K562 (cell line): ENCODE data around the gene TMEM92. TPM values are rescaled to one million over a fixed set of nuclear protein-coding genes. Genes with fewer than 3 reads are reported as not detected.
A peak's percentile ranks its signal among the peaks of the same experiment; 100 is the strongest.

Source experiments
- ATAC-seq: fragments of 200-7000 bp; cut with Tn5 transposase; 3 replicates; pipeline ENCODE4 v1.9.1; 2020; ENCODE audit warnings: moderate library complexity
- BruUV-seq: library from RNA; stranded (reverse); fragments of 400-500 nt; replicated peaks from 2 replicates; lab custom pipeline; 2021; lab: Mats Ljungman, UMichigan
- CTCF ChIA-PET: fragments of 300-600 bp; formaldehyde crosslinking; extraction: SDS; loops from one replicate; lab custom pipeline; 2021; ENCODE audit warnings: low intra/inter-chr PET ratio; lab: Yijun Ruan, JAX
- POLR2A ChIA-PET: fragments of 300-600, 350-650 bp; sonication (Branson Sonifier 250); formaldehyde crosslinking; extraction: SDS; loops from one replicate; lab custom pipeline; 2021; ENCODE audit warnings: antibody characterized with exemption, inconsistent platforms; lab: Yijun Ruan, JAX
- DNase-seq, 4 experiments: peaks; one replicate each; pipeline versions ENCODE4 v3.0.0 to v3.0.0-alpha.2; 2011 to 2018; ENCODE audit warnings: low spot score in 3 of 4, mixed read lengths in 3 of 4; ENCODE audit errors: extremely low read depth in 1 of 4
- FAIRE-seq: peaks from 2 replicates; lab custom pipeline; 2011; peaks lifted over from hg19 to GRCh38; lab: Jason Lieb, UNC
- H2AFZ ChIP-seq: 2 replicates; pipeline ENCODE4 v1.6.0; 2011; ENCODE audit warnings: low read depth, low read length, control low read depth, inconsistent platforms
- H3K27ac ChIP-seq: fragments of 200-600 bp; 3 replicates; pipeline ENCODE4 v1.8.0; 2011; ENCODE audit warnings: low read depth, mild to moderate bottlenecking, control low read depth, inconsistent platforms, low read length, moderate library complexity, mixed read lengths; ENCODE audit errors: extremely low read depth
- H3K27me3 ChIP-seq, 2 experiments: fragments of 300-600 bp in 1 of 2; 2 replicates in 1 of 2; 3 replicates in 1 of 2; pipeline versions ENCODE4 v1.6.0 to v1.8.0; 2011; ENCODE audit warnings: inconsistent platforms in 2 of 2, low read length in 2 of 2, mild to moderate bottlenecking in 1 of 2, mixed read lengths in 1 of 2, moderate library complexity in 1 of 2; ENCODE audit not compliant: control insufficient read depth in 2 of 2, insufficient read depth in 2 of 2
- H3K36me3 ChIP-seq: fragments of 300-600 bp; 3 replicates; pipeline ENCODE4 v1.8.0; 2011; ENCODE audit warnings: mild to moderate bottlenecking, low read length, inconsistent platforms; ENCODE audit not compliant: control insufficient read depth, insufficient read depth
- H3K4me1 ChIP-seq, 2 experiments: fragments of 200-600 bp in 1 of 2; replicated peaks in 1 of 2; 2 replicates in 1 of 2; 3 replicates in 1 of 2; pipeline versions ENCODE4 v1.5.1 to v1.8.0; 2011; ENCODE audit warnings: inconsistent platforms in 2 of 2, low read length in 2 of 2, mild to moderate bottlenecking in 1 of 2, mixed read lengths in 1 of 2, moderate library complexity in 1 of 2; ENCODE audit not compliant: control insufficient read depth in 2 of 2, insufficient read depth in 2 of 2
- H3K4me2 ChIP-seq: 2 replicates; pipeline ENCODE4 v1.6.1; 2011; ENCODE audit warnings: low read length, control low read depth, inconsistent platforms, mixed read lengths; ENCODE audit not compliant: insufficient read depth
- H3K4me3 ChIP-seq: fragments of 200-600 bp; sonication (generic), shearing (Covaris generic); 2 replicates; pipeline ENCODE4 v1.5.1; 2016; ENCODE audit warnings: control low read depth, inconsistent platforms
- H3K79me2 ChIP-seq: fragments of 200-600 bp; 3 replicates; pipeline ENCODE4 v1.8.0; 2011; ENCODE audit warnings: low read length, inconsistent platforms; ENCODE audit not compliant: control insufficient read depth, insufficient read depth
- H3K9ac ChIP-seq, 2 experiments: 2 replicates each; pipeline versions ENCODE4 v1.6.0 to v1.6.1; 2011; ENCODE audit warnings: low read depth in 2 of 2, low read length in 2 of 2, control low read depth in 1 of 2, inconsistent platforms in 1 of 2, mild to moderate bottlenecking in 1 of 2, mixed read lengths in 1 of 2; ENCODE audit not compliant: insufficient read depth in 1 of 2
- H3K9me1 ChIP-seq: one replicate; pipeline ENCODE4 v1.6.0; 2011; ENCODE audit warnings: inconsistent platforms, mild to moderate bottlenecking, low read length, moderate library complexity; ENCODE audit not compliant: control insufficient read depth, insufficient read depth
- H3K9me3 ChIP-seq: replicated peaks from 2 replicates; pipeline ENCODE4 v1.5.1; 2011; ENCODE audit warnings: low read depth, low read length, inconsistent platforms; ENCODE audit not compliant: control insufficient read depth, insufficient read depth
- H4K20me1 ChIP-seq: replicated peaks from 2 replicates; pipeline ENCODE4 v1.6.1; 2011; ENCODE audit warnings: low read length, inconsistent platforms, mixed read lengths; ENCODE audit not compliant: control insufficient read depth, insufficient read depth
- ATF3 ChIP-seq, 2 experiments: fragments of 450-650 bp in 1 of 2; sonication (generic) in 1 of 2; formaldehyde crosslinking in 1 of 2; IDR thresholded peaks in 1 of 2; conservative IDR thresholded peaks in 1 of 2; 2 replicates each; pipeline versions ENCODE4 v1.6.1 to v1.8.1; 2016 to 2023; ENCODE audit warnings: mild to moderate bottlenecking in 2 of 2, moderate library complexity in 2 of 2, inconsistent platforms in 1 of 2, missing genetic modification reagents in 1 of 2
- EGR1 ChIP-seq: fragments of 450-650 bp; conservative IDR thresholded peaks from 2 replicates; pipeline ENCODE4 v1.6.1; 2017; ENCODE audit warnings: mild to moderate bottlenecking
- ELF2 ChIP-seq: fragments of 250-450 bp; sonication (Bioruptor Pico); IDR thresholded peaks from 2 replicates; pipeline ENCODE4 v1.5.0; 2021; ENCODE audit warnings: mild to moderate bottlenecking
- GATA2 ChIP-seq: sonication (generic); formaldehyde crosslinking; IDR thresholded peaks from 2 replicates; pipeline ENCODE4 v1.4.0; 2020; ENCODE audit warnings: mild to moderate bottlenecking, missing genetic modification reagents
- NFE2L1 ChIP-seq: fragments of 450-650 bp; IDR thresholded peaks from 2 replicates; pipeline ENCODE4 v1.6.1; 2016; ENCODE audit warnings: missing genetic modification characterization, low read depth, mild to moderate bottlenecking, missing compliant biosample characterization, moderate library complexity, borderline replicate concordance
- NFIC ChIP-seq: fragments of 450-650 bp; IDR thresholded peaks from 2 replicates; pipeline ENCODE4 v1.6.1; 2017; ENCODE audit warnings: mild to moderate bottlenecking, inconsistent platforms
- PRMT5 ChIP-seq: sonication (generic); formaldehyde crosslinking; IDR thresholded peaks from 2 replicates; pipeline ENCODE4 v1.5.0; 2020; ENCODE audit warnings: missing genetic modification reagents
- RBM34 ChIP-seq: fragments of 200-400 bp; formaldehyde crosslinking; IDR thresholded peaks from 2 replicates; pipeline ENCODE4 v1.6.1; 2018; ENCODE audit warnings: low read length, borderline replicate concordance; ENCODE audit not compliant: insufficient read depth
- SRF ChIP-seq, 2 experiments: fragments of 250-450, 450-650 bp in 1 of 2; sonication (Bioruptor Pico) in 1 of 2; sonication (generic) in 1 of 2; formaldehyde crosslinking; IDR thresholded peaks; 2 replicates each; pipeline versions ENCODE4 v1.5.0 to v1.5.1; 2020 to 2022; ENCODE audit warnings: mild to moderate bottlenecking in 1 of 2, missing genetic modification reagents in 1 of 2
- STAT5B ChIP-seq: fragments of 250-450 bp; sonication (Bioruptor Pico); IDR thresholded peaks from 2 replicates; pipeline ENCODE4 v1.8.0; 2021; ENCODE audit warnings: mild to moderate bottlenecking, inconsistent platforms
- THAP7 ChIP-seq: fragments of 250-450 bp; sonication (Bioruptor Pico); IDR thresholded peaks from 2 replicates; pipeline ENCODE4 v1.5.0; 2021
- ZNF324 ChIP-seq: fragments of 250-450 bp; sonication (Bioruptor Pico); IDR thresholded peaks from 2 replicates; pipeline ENCODE4 v1.4.0; 2020; ENCODE audit warnings: mild to moderate bottlenecking
- ZNF583 ChIP-seq: fragments of 250-450 bp; sonication (Bioruptor Pico); IDR thresholded peaks from 2 replicates; pipeline ENCODE4 v1.4.0; 2020
- WGBS: fragments of 100-300 bp; shearing (Covaris generic); methylation state at CpG from one replicate; pipeline ENCODE4 v1.1.6; 2016; ENCODE audit warnings: low coverage, mixed read lengths; ENCODE audit not compliant: insufficient coverage; ENCODE audit errors: missing lambda C conversion rate; 5-methylcytosine and 5-hydroxymethylcytosine counted together
- in situ Hi-C: fragments of 300-500 bp; cut with MboI; formaldehyde crosslinking; loops from 4 replicates; pipeline ENCODE4 v1.15.0; 2018; ENCODE audit warnings: inconsistent platforms, mixed read lengths
- intact Hi-C: fragments of 100-400 bp; cut with micrococcal nuclease; formaldehyde crosslinking; loops from 2 replicates; pipeline ENCODE4 v1.14.2; 2022
- polyA plus RNA-seq, 8 experiments: library from polyadenylated mRNA; depleted of rRNA in 4 of 8; stranded (reverse) in 5 of 8; unstranded in 3 of 8; fragments of >200 nt; fragmentation: Nextera tagmentation in 2 of 8; fragmentation: Illumina TruSeq in 1 of 8; extraction: Ambion mirVana in 2 of 8; extraction: Trizol in 1 of 8; gene quantifications; 2 replicates each; pipeline versions ENCODE4 v1.2.1 to v1.2.3, GENCODE V29; 2011 to 2014; ENCODE audit warnings: inconsistent platforms in 1 of 8, missing spikeins in 1 of 8
- total RNA-seq, 7 experiments: library from RNA; depleted of rRNA in 6 of 7; stranded (reverse); fragments of >200 nt in 6 of 7; fragmentation: Illumina TruSeq in 2 of 7; extraction: Trizol in 2 of 7; gene quantifications; 2 replicates each; pipeline versions ENCODE4 v1.2.1 to v1.2.3, GENCODE V29; 2011 to 2021; ENCODE audit warnings: low replicate concordance in 1 of 7

The TMEM92 gene
- total and polyA plus RNA-seq, 9 of the 15 experiments (the other 6 are each of a cell fraction or from before 2014, with no cell fraction given), result 0.14 to 2.1 (median 0.40) TPM

GRCh38 chr17:50264263-50265113 lies 9.8 kb upstream of the TMEM92 start:
- no peaks in the 10 kb centered on the region for H3K79me2 ChIP-seq
- BruUV-seq, result no TSS peak
- no peak overlapping the region for H2AFZ ChIP-seq
- in situ Hi-C loops, result no loop called here
- H3K27ac ChIP-seq, result no peak overlapping the region
- ChIA-PET POLR2A (interaction anchor here (1.1 kb wide), 1 partner anchor 49 kb away, joined by 3 read pairs; no protein-coding TSS in a partner anchor), CTCF (no interaction called here)
- H3K9ac ChIP-seq, result no peak overlapping the region
- H3K27me3 ChIP-seq, result peaks cover 4 to 45% of the 10 kb centered on the region in 2 experiments; a peak in 4 of 5 replicates
- H3K4me2 ChIP-seq, result no peak overlapping the region
- peak in 2 of 4 experiments; percentile 16 to 36 for DNase-seq
- TF ChIP-seq EGR1 (peak; percentile 30; the same call in 1 of the 2 replicates), RBM34 (no peak)
- intact Hi-C loops, result no loop called here
- no peaks in the 10 kb centered on the region for H3K36me3 ChIP-seq
- 2% methylated on average over 16 of the region's 23 CpGs for WGBS
- H3K4me1 ChIP-seq, result peaks cover 0 to 30% of the 10 kb centered on the region in 2 experiments; a peak in 3 of 5 replicates
- no peak overlapping the region for H3K4me3 ChIP-seq
- H3K9me3 ChIP-seq, result no peaks in the 10 kb centered on the region
- H4K20me1 ChIP-seq, result 0 out of 2 replicates have a peak, but pooled peaks cover 4% of the 10 kb centered on the region
- ATAC-seq, result peak; percentile 34
- H3K9me1 ChIP-seq, result no peaks in the 10 kb centered on the region
- FAIRE-seq, result no peak

- in situ Hi-C loops, result no loop called here
- H3K4me3 ChIP-seq, result no peak overlapping the region
- CTCF ChIA-PET, result no interaction called here
- no peak overlapping the region for H3K9ac ChIP-seq
- POLR2A ChIA-PET, result interaction anchor here (0.6 to 1.1 kb wide), 2 partner anchors 48 to 50 kb away, joined by 3 read pairs; no protein-coding TSS in a partner anchor
- no peaks in the 10 kb centered on the region for H3K79me2 ChIP-seq
- no peak for ATAC-seq
- H4K20me1 ChIP-seq, result 0 out of 2 replicates have a peak, but pooled peaks cover 4% of the 10 kb centered on the region
- intact Hi-C loops, result no loop called here
- H3K27me3 ChIP-seq, result peaks cover 4 to 45% of the 10 kb centered on the region in 2 experiments; a peak in 4 of 5 replicates
- no peaks in the 10 kb centered on the region for H3K36me3 ChIP-seq
- WGBS, result 33% methylated on average over 2 of the region's 2 CpGs
- H3K4me1 ChIP-seq, result peaks cover 0 to 26% of the 10 kb centered on the region in 2 experiments; a peak in 3 of 5 replicates
- no peak overlapping the region for H3K27ac ChIP-seq
- DNase-seq, result no peak
- H3K9me1 ChIP-seq, result no peaks in the 10 kb centered on the region
- H3K9me3 ChIP-seq, result no peaks in the 10 kb centered on the region
- H3K4me2 ChIP-seq, result no peak overlapping the region
- no TSS peak for BruUV-seq
- no peak for FAIRE-seq
- H2AFZ ChIP-seq, result no peak overlapping the region
- TF ChIP-seq STAT5B (CRISPR knock-in tag) (no peak), GATA2 (no peak), SRF (CRISPR knock-in tag; IDR thresholded peaks at IDR 0.05) (no peak), ZNF583 (CRISPR knock-in tag) (no peak), ZNF324 (CRISPR knock-in tag) (no peak), NFIC (no peak), PRMT5 (CRISPR knock-in tag) (no peak), THAP7 (CRISPR knock-in tag) (no peak), ELF2 (no peak), NFE2L1 (no peak), ATF3 (IDR thresholded peaks at IDR 0.05) (no peak), ATF3 (CRISPR knock-in tag; conservative IDR thresholded peaks at IDR 0.05) (no peak)
These were observed 9.1 kb upstream of the TMEM92 start for GRCh38 chr17:50265212-50265611.
